Effector memory CD4-positive, alpha-beta T cell (primary cell): ENCODE data around the gene CMSS1.
A peak's percentile ranks its signal among the peaks of the same experiment; 100 is the strongest.

Source experiments
- DNase-seq, 3 donors: peaks; one replicate each; pipeline ENCODE4 v3.0.0-alpha.2; 2020
- H3K27ac ChIP-seq: 2 replicates; pipeline ENCODE4 v1.7.0; 2013; ENCODE audit warnings: mild to moderate bottlenecking, low read length, moderate library complexity; ENCODE audit not compliant: insufficient read depth, poor library complexity, severe bottlenecking
- H3K27me3 ChIP-seq: replicated peaks from 2 replicates; pipeline ENCODE4 v1.7.0; 2013; ENCODE audit warnings: mild to moderate bottlenecking, low read length; ENCODE audit not compliant: insufficient read depth, control insufficient read depth, poor library complexity, severe bottlenecking
- H3K36me3 ChIP-seq: 2 replicates; pipeline ENCODE4 v1.7.0; 2013; ENCODE audit warnings: mild to moderate bottlenecking, low read length, moderate library complexity; ENCODE audit not compliant: control insufficient read depth, insufficient read depth
- H3K4me1 ChIP-seq: 2 replicates; pipeline ENCODE4 v1.7.0; 2013; ENCODE audit warnings: low read length, mild to moderate bottlenecking; ENCODE audit not compliant: control insufficient read depth, insufficient read depth, poor library complexity, severe bottlenecking
- H3K4me3 ChIP-seq: 2 replicates; pipeline ENCODE4 v1.7.0; 2013; ENCODE audit warnings: low read length, low read depth, mild to moderate bottlenecking; ENCODE audit not compliant: insufficient read depth, poor library complexity, severe bottlenecking
- H3K9me3 ChIP-seq: 2 replicates; pipeline ENCODE4 v1.7.0; 2013; ENCODE audit warnings: mild to moderate bottlenecking, low read length, moderate library complexity; ENCODE audit not compliant: control insufficient read depth

CMSS1 gene

GRCh38 chr3:99781761-99782160 lies 35.9 kb upstream of the CMSS1 start:
- no peak overlapping the region for H3K4me3 ChIP-seq
- H3K4me1 ChIP-seq = no peaks in the 10 kb centered on the region
- DNase-seq = no peak
- H3K9me3 ChIP-seq = no peaks in the 10 kb centered on the region
- no peaks in the 10 kb centered on the region for H3K36me3 ChIP-seq
- H3K27me3 ChIP-seq = no peaks in the 10 kb centered on the region
- no peak overlapping the region for H3K27ac ChIP-seq

- Histone ChIP-seq H3K27ac (no peak overlapping the region), H3K4me1 (no peaks in the 10 kb centered on the region), H3K9me3 (no peaks in the 10 kb centered on the region), H3K4me3 (no peak overlapping the region), H3K36me3 (no peaks in the 10 kb centered on the region), H3K27me3 (no peaks in the 10 kb centered on the region)
- DNase-seq = no peak
Observed at GRCh38 chr3:99783011-99783573, 34.6 kb upstream of the CMSS1 start.

DNA sequence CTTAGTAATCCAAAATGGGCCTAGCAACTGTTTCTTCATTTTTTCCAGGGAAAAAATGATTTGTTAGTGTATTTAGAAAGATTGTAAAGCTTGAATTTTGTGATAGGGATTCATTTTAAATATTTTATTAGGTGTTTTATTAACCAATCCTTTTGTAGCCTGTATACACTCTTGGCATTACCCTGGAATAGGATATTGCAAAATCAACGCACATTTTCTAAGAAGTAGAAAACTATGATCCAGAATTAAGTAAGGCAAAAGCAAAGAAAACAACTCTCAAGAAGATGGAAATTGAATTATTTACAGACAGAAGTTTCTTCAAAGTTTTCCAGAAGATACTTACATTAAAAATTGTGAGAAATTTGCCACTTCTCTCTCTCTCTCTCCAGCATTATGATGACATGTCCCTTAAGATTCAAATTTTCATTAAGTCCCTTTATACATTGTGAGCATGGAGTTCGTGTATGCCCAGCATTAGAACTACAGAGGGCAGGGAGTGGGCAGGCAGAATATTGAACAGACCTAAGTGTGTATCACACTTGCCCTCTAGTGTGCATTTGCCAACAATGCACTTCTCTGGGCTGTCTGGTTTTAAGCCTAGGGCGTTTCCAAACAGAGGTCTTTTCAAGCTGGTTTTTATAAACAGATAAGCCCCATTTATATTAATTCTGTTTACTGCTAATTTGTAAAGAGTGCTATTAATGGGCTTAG lies 28.5 kb upstream of the CMSS1 start:
- H3K27me3 ChIP-seq = no peaks in the 10 kb centered on the region
- no peak overlapping the region for H3K27ac ChIP-seq
- H3K4me3 ChIP-seq = no peak overlapping the region
- no peaks in the 10 kb centered on the region for H3K4me1 ChIP-seq
- H3K9me3 ChIP-seq = no peaks in the 10 kb centered on the region
- H3K36me3 ChIP-seq = no peaks in the 10 kb centered on the region
- no peak for DNase-seq

DNA sequence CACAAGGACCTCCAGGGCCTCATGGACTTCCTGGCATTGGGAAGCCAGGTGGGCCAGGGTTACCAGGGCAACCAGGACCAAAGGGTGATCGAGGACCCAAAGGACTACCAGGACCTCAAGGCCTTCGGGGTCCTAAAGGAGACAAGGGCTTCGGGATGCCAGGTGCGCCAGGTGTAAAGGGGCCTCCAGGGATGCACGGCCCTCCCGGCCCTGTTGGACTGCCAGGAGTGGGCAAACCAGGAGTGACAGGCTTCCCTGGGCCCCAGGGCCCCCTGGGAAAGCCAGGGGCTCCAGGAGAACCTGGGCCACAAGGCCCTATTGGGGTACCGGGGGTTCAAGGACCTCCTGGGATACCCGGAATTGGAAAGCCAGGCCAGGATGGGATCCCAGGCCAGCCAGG lies 23.2 kb upstream of the CMSS1 start:
- no peak for DNase-seq
- no peaks in the 10 kb centered on the region for H3K36me3 ChIP-seq
- no peak overlapping the region for H3K4me3 ChIP-seq
- no peaks in the 10 kb centered on the region for H3K27me3 ChIP-seq
- H3K4me1 ChIP-seq = no peaks in the 10 kb centered on the region
- no peak overlapping the region for H3K27ac ChIP-seq
- no peaks in the 10 kb centered on the region for H3K9me3 ChIP-seq

DNA sequence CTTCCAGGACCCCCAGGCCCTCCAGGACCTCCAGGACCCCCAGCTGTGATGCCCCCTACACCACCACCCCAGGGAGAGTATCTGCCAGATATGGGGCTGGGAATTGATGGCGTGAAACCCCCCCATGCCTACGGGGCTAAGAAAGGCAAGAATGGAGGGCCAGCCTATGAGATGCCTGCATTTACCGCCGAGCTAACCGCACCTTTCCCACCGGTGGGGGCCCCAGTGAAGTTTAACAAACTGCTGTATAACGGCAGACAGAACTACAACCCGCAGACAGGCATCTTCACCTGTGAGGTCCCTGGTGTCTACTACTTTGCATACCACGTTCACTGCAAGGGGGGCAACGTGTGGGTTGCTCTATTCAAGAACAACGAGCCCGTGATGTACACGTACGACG lies 22.1 kb upstream of the CMSS1 start:
- H3K27ac ChIP-seq = no peak overlapping the region
- H3K4me1 ChIP-seq = no peaks in the 10 kb centered on the region
- no peaks in the 10 kb centered on the region for H3K27me3 ChIP-seq
- no peaks in the 10 kb centered on the region for H3K9me3 ChIP-seq
- no peak for DNase-seq
- H3K36me3 ChIP-seq = no peaks in the 10 kb centered on the region
- no peak overlapping the region for H3K4me3 ChIP-seq

DNA sequence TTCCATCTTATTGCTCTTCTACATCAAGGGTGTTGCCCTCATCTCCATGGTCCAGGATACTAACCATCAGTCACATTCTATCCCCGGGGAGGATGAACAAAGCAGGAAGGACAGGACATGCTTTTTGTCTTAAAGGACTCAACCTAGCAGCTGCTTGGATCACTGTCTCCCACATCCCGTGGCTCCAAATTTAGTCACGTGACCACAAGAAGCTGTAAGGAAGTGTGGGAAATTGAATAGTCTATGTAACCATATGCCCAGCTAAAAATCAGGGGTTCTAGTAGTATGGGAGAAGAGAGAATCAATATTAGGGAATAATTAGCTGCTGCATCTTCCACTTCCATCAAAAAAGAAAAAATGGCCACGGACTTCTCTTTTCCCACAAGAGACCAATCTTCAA lies 18.2 kb upstream of the CMSS1 start:
- no peak overlapping the region for H3K27ac ChIP-seq
- H3K27me3 ChIP-seq = no peaks in the 10 kb centered on the region
- H3K4me1 ChIP-seq = no peaks in the 10 kb centered on the region
- H3K4me3 ChIP-seq = no peak overlapping the region
- DNase-seq = no peak
- no peaks in the 10 kb centered on the region for H3K36me3 ChIP-seq
- H3K9me3 ChIP-seq = no peaks in the 10 kb centered on the region

DNA sequence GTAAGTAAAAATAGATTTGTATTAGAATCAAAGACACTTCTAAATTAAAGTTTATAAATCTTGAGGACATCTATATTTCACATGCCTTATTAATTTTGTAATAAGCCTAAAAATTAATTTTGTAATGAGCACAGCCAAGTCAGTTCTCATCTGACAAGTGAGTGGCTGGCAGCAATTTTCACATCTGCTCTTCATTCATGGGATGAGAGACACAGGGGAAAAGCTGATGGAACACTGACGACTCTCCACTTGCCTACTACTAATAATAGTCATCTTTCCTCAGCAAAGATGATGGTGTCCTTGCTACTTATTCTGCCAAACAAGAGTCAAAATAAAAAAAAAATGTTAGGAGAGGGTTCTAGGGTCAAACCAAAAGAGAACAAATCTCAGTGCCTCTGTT lies 14.4 kb upstream of the CMSS1 start:
- H3K36me3 ChIP-seq = no peaks in the 10 kb centered on the region
- H3K27ac ChIP-seq = no peak overlapping the region
- DNase-seq = no peak
- no peaks in the 10 kb centered on the region for H3K9me3 ChIP-seq
- H3K27me3 ChIP-seq = no peaks in the 10 kb centered on the region
- no peaks in the 10 kb centered on the region for H3K4me1 ChIP-seq
- no peak overlapping the region for H3K4me3 ChIP-seq

GRCh38 chr3:99805160-99805559 lies 12.5 kb upstream of the CMSS1 start:
- no peaks in the 10 kb centered on the region for H3K27me3 ChIP-seq
- no peak for DNase-seq
- H3K4me3 ChIP-seq = no peak overlapping the region
- no peak overlapping the region for H3K27ac ChIP-seq
- H3K36me3 ChIP-seq = no peaks in the 10 kb centered on the region
- no peaks in the 10 kb centered on the region for H3K9me3 ChIP-seq
- H3K4me1 ChIP-seq = no peaks in the 10 kb centered on the region

DNA sequence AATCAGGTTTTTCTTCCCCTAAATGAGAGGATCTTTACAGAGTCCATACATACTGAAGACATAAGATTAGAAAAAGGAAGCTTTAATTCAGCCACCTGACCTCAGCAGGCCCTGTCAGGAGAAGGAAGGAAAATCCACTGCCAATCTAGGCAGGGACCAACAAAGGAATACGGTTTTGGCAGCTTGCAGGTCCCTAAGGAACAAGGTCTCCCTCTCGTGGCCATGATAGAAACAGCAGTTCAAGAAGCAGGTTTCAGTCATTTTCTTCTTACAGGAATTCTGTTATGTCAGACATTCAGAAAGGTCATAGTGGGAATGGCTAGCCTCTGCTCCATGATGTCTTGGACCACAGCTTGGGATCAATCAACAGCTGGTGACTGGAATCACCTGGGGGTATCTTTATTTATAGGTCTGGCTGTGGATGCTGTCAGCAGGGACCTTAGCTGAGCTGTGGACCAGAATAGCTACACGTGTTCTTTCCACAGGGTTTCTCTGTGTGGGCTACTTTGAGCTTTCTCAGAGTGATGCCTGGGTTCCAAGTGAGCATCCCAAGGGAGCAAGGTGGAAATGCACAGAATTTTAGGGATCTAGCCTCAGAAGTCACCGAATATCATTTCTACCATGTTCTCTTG lies 9.4 kb upstream of the CMSS1 start:
- Histone ChIP-seq H3K27ac (no peak overlapping the region), H3K4me3 (no peak overlapping the region)
- DNase-seq = peak in 1 of 3 donors; percentile 25

DNA sequence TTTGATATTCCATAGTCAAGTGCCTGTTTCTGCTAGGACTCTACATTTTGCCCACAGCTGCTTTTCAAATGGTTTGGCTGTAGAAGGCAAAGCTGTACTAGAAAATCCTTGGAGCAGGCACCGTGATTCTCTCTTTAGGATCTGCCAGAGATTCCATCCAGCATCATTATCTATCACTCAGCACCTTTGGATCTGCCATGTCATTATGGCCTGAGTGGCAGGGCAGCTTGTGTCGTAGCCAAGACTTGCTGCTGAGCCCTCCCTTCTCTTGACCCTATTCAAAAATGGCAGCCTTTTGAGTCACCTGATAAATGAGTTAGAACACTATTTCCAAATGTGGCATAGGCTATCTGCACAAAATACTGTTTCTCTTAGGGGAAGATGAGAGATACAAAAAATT lies 8.1 kb upstream of the CMSS1 start:
- no peak overlapping the region for H3K4me3 ChIP-seq
- H3K27me3 ChIP-seq = no peaks in the 10 kb centered on the region
- no peak for DNase-seq
- H3K36me3 ChIP-seq = no peaks in the 10 kb centered on the region
- H3K27ac ChIP-seq = no peak overlapping the region
- no peaks in the 10 kb centered on the region for H3K9me3 ChIP-seq
- no peaks in the 10 kb centered on the region for H3K4me1 ChIP-seq

More for the DNA sequence above, 9.4 kb upstream of the CMSS1 start:
- Histone ChIP-seq H3K27me3 (no peaks in the 10 kb centered on the region), H3K36me3 (no peaks in the 10 kb centered on the region), H3K4me1 (no peaks in the 10 kb centered on the region), H3K9me3 (no peaks in the 10 kb centered on the region)
